Thyroid gland (tissue), 4 donors: ENCODE measurements around the gene TARM1.

Experiments
- CTCF ChIP-seq, 6 experiments: fragments of 200-600 bp in 3 of 6; fragments of 450-650 bp in 3 of 6; sonication (generic) in 3 of 6; IDR thresholded peaks; one replicate each; pipeline ENCODE4 v1.5.1; 2016 to 2019; ENCODE audit warnings: antibody characterized with exemption in 6 of 6, mild to moderate bottlenecking in 2 of 6, inconsistent platforms in 1 of 6, moderate library complexity in 1 of 6
- POLR2A ChIP-seq, 2 donors: fragments of 450-650 bp; IDR thresholded peaks; one replicate each; pipeline ENCODE4 v1.6.1; 2017; ENCODE audit warnings: antibody characterized with exemption in 2 of 2, mild to moderate bottlenecking in 2 of 2, moderate library complexity in 1 of 2

DNA sequence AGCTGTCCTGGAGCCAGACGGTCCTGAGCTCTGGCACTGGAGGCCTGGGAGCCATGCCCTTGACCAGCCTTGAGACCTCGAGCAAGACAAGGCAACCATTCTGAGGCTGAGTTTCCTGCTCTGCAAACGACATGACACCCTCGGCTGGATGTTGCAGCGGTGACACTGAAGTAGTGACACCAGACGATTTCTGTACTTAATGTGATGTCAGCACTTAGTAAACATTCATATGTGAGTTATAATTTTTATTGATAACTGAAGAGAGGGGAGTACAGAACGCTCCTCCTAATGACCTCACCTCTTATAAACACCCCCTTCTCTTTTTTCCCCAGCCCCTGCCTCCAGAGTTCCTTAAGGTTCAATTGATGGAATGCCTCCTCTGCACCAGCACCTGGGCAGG, 27.3 kb upstream of the TARM1 start:
- no peak for TF ChIP-seq CTCF (IDR thresholded peaks at IDR 0.05)
- no peak for TF ChIP-seq POLR2A (IDR thresholded peaks at IDR 0.05)
